Measurements from ENCODE around the gene ATP11A.

GRCh38 chr13:112792511-112792910 lies 102.7 kb downstream of the ATP11A start:
- TF ChIP-seq POLR2A (IDR thresholded peaks at IDR 0.05) (no peak), CTCF (IDR thresholded peaks at IDR 0.05) (no peak)
